Measurements from ENCODE around the gene DAPK1.

GRCh38 chr9:87653941-87654340 lies 156.3 kb downstream of the DAPK1 start:
- TF ChIP-seq CTCF (IDR thresholded peaks at IDR 0.05; ENCODE audit: borderline replicate concordance, extremely low read depth, low read length, poor library complexity, severe bottlenecking) (no peak), EZH2 (IDR thresholded peaks at IDR 0.05; ENCODE audit: borderline replicate concordance, low read depth, low read length, severe bottlenecking) (no peak)

All from DND-41 (cell line).